Activated CD4-positive, CD25-positive, alpha-beta regulatory T cell treated with anti-CD3 and anti-CD28 coated beads, Interleukin-2, amount 50 U/mL, for 16 hours (primary cell): ENCODE results near the gene CTSF.
"Not testable (repeated sequence)": the region's sequence is repeated elsewhere in the genome, so short reads cannot be mapped to it uniquely, and the experiment has no call there.

Source experiments
- DNase-seq: peaks from one replicate; pipeline ENCODE4 v3.0.0-alpha.2; 2020; ENCODE audit warnings: low read depth, low spot score

CTSF gene

GRCh38 chr11:66559142-66559865, 9.1 kb downstream of the CTSF start:
- DNase-seq, result no peak

GRCh38 chr11:66557733-66558326, 10.6 kb downstream of the CTSF start:
- no peak for DNase-seq

- DNase-seq, result no peak
These were observed 12.3 kb downstream of the CTSF start for GRCh38 chr11:66556086-66556485.

- DNase-seq, result no peak
These were observed 13.0 kb downstream of the CTSF start for GRCh38 chr11:66555416-66555815.

GRCh38 chr11:66554602-66555001, 13.8 kb downstream of the CTSF start:
- no peak for DNase-seq

GRCh38 chr11:66550887-66551286, 17.5 kb downstream of the CTSF start:
- DNase-seq, result no peak

GRCh38 chr11:66549696-66550095, 18.7 kb downstream of the CTSF start:
- DNase-seq, result no peak

- no peak for DNase-seq
These were observed 19.4 kb downstream of the CTSF start for GRCh38 chr11:66548774-66549630.

GRCh38 chr11:66548041-66548440, 20.4 kb downstream of the CTSF start:
- DNase-seq, result no peak

GRCh38 chr11:66547662-66548009, 20.8 kb downstream of the CTSF start:
- DNase-seq, result no peak

GRCh38 chr11:66546966-66547661, 21.3 kb downstream of the CTSF start:
- no peak for DNase-seq

- no peak for DNase-seq
These were observed 21.9 kb downstream of the CTSF start, which contains the start of gene ACTN3 for GRCh38 chr11:66546368-66546965. Gene ACTN3 (plus strand): TSS chr11:66546903. CDS start chr11:66546938, 35 bp downstream.

GRCh38 chr11:66545701-66546367, 22.6 kb downstream of the CTSF start, which contains the start of gene ZDHHC24:
Gene ZDHHC24 (minus strand): TSS chr11:66546048. CDS start chr11:66546003, 45 bp downstream.
- DNase-seq, result peak; percentile 67

- not testable (repeated sequence) for DNase-seq
These were observed 23.5 kb downstream of the CTSF start for GRCh38 chr11:66544952-66545351.

- peak; percentile 19 for DNase-seq
These were observed 24.9 kb downstream of the CTSF start for GRCh38 chr11:66543263-66544107.

- no peak for DNase-seq
These were observed 26.0 kb downstream of the CTSF start for GRCh38 chr11:66542362-66542761.

- DNase-seq, result no peak
These were observed 26.5 kb downstream of the CTSF start for GRCh38 chr11:66541892-66542291.

- not testable (repeated sequence) for DNase-seq
These were observed 27.8 kb downstream of the CTSF start for GRCh38 chr11:66540598-66540997.

GRCh38 chr11:66539870-66540213, 28.6 kb downstream of the CTSF start:
- no peak for DNase-seq
